GM21786 (cell line): ENCODE data around the gene SHC1.

Experiments
- ATAC-seq: cut with Tn5 transposase; IDR thresholded peaks from one replicate; pipeline ENCODE4 v1.9.1; 2021; ENCODE audit not compliant: unreplicated experiment

The SHC1 gene

GRCh38 chr1:154970631-154971340, at the start of gene SHC1:
Gene SHC1 (minus strand): TSS chr1:154970747. CDS start chr1:154970526, 221 bp downstream.
- ATAC-seq, result no peak

GRCh38 chr1:155019377-155020245, 49.1 kb upstream of the SHC1 start:
- no peak for ATAC-seq

GRCh38 chr1:155018617-155019348, 48.2 kb upstream of the SHC1 start:
- ATAC-seq, result no peak

GRCh38 chr1:155017946-155018316, 47.4 kb upstream of the SHC1 start:
- ATAC-seq, result no peak

GRCh38 chr1:155017041-155017945, 46.7 kb upstream of the SHC1 start:
- peak; percentile 67 for ATAC-seq

- ATAC-seq, result no peak
Measured at GRCh38 chr1:155016231-155016831, 45.8 kb upstream of the SHC1 start.

GRCh38 chr1:155015527-155016230, 45.1 kb upstream of the SHC1 start:
- ATAC-seq, result no peak

GRCh38 chr1:155014709-155015508, 44.4 kb upstream of the SHC1 start:
- ATAC-seq, result no peak

- ATAC-seq, result no peak
Measured at GRCh38 chr1:155013632-155014031, 43.1 kb upstream of the SHC1 start.

GRCh38 chr1:155012776-155013602, 42.4 kb upstream of the SHC1 start:
- no peak for ATAC-seq

- ATAC-seq, result no peak
Measured at GRCh38 chr1:155012026-155012546, 41.5 kb upstream of the SHC1 start.

GRCh38 chr1:155011437-155012025, 41.0 kb upstream of the SHC1 start:
- ATAC-seq, result no peak

GRCh38 chr1:155011004-155011416, 40.5 kb upstream of the SHC1 start:
- ATAC-seq, result no peak

GRCh38 chr1:155010211-155010918, 39.8 kb upstream of the SHC1 start:
- no peak for ATAC-seq

GRCh38 chr1:155009742-155010141, 39.2 kb upstream of the SHC1 start:
- ATAC-seq, result no peak

GRCh38 chr1:155009221-155009711, 38.7 kb upstream of the SHC1 start:
- no peak for ATAC-seq
